GM21515 (cell line): ENCODE results near the gene PRKCE.

ENCODE experiments used
- ATAC-seq: cut with Tn5 transposase; IDR thresholded peaks from one replicate; pipeline ENCODE4 v1.9.1; 2021; ENCODE audit not compliant: unreplicated experiment

Gene PRKCE

DNA sequence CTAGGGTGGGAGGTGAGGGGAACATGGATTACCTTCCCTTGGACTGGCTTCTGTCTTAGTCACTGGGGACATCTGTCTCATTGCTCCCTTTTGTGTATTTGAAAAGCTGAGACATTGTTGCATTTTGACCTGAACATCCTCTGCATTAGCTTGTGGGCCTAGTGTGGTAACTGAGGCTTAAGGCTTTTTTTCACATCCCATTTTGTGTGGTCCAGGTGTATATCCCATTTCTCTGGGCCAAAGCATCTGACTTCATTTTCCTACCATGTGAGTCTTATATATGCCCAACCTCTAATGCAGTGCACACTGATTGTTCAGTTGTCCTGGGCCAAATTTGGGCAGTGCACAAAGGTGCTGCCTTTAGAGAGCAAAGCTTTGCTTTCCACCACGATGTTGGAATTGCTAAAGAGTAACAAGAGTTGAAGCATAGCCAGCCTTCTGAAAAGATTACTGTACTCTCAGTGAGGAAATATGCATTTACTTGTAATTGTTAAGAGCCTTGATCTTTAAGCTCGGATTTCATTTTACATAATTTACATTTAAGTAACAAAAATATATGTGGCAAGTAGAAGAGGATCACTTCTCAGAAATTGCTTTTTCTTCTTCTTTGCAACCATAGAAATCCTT, 13.3 kb downstream of the PRKCE start:
- no peak for ATAC-seq

DNA sequence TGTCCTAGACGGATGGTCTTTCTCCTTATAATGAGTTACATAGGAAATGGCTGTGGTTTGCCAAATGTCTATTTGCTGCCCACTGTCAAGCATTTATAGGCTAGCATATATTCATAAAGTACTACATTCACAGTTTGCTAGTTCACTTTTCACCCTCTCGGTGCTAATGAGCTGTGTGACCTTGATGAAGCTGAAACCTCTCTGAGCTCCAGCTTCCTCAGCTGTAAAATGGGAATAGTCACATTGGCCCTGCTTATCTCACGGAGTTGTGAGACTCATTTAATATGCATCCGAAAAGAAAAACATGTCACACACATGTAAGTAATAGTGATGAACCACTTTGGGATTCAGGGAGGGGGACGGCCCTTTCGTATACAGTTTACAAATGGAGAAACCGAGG, 17.0 kb downstream of the PRKCE start:
- no peak for ATAC-seq

DNA sequence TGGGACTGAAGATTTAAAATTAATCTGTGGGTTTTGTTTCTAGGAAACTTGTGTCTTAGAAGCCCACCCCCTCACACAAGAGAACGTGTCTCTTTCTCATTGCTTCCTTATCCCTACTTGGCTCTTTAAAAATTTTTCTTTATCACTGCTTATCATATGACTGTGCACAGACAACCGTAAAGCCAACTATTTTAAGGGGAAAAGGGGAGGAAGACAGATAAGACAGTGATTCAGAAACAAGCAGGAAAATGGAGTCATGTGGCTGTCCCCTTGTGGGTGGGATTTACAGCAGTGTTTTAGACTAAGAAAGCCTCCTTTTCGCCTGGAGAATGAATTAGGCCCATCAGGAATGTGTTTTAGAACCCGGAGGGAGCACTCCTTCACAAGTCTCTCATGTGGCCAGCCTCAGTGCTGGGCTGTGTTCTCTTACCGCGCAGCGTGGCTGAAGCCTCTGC, 17.6 kb downstream of the PRKCE start:
- no peak for ATAC-seq

DNA sequence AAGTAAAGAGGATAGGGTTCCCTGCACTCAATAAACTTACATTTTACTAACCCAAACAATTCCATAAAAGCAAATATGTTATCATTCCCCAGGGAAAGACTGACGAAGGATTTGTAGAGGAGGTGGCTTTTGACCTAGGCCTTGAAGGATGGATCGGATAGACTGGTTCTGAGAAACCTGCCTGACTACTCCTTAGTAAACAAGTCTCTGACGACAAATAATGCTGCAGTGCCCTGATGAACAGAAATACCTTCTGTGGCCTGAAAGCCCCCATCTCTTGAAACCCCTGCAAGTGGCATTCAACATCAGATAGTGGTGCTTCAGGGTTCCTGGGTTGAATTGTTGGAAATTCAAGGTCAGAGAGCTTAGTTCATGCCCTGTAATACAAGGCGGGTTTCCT, 19.2 kb downstream of the PRKCE start:
- no peak for ATAC-seq

DNA sequence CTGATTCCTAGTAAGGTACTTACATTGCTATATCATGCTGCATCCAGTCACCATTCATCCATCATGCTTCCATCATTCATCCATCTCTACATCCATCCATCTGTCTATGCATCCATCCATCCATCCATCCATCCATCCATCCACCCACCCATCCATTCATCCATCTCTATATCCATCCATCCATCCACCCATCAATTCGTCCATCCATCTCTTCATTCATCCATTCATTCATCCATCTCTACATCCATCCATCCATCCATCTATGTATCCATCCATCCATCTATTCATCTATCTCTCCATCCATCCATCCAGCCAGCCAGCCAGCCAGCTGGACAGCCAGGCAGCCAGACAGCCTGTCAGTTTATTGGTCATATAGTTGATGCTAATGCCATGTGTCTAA, 20.7 kb downstream of the PRKCE start:
- no peak for ATAC-seq

DNA sequence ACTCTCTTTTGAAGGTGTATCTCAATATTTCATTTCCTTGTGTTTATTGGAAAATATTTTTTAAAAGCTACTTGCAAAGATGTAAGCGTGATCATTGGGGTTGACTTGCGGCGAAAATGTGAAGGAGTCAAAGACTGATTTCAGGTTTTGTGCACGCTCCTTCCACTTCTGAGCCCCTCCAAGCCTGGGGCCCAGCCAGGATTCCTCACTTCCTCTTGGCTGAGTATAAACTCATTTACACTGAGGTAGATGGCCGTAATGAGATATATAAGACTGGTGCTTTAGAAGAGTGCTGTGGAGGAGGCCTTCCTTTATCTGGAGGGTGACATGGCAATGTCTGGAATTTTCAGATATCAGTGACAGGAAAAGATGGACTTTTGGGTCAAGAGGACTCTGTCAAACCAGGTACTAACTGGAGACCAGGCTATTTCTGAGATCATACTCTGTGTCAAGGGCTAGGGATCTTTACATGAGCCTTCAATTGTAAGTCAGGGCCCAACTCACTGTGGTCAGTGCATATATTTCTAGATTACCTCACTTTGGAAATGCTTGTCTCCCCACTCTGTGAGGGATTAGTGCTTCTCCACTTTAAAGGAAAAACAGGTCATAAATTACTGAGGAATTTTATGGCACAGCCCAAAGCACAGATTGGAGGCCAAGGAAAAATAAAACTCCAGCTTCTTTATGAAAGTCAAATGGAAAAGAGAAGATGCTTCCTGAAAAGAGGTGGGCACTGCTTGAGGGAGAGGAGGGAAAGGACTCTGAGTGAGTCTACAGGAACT, 22.8 kb downstream of the PRKCE start:
- no peak for ATAC-seq

DNA sequence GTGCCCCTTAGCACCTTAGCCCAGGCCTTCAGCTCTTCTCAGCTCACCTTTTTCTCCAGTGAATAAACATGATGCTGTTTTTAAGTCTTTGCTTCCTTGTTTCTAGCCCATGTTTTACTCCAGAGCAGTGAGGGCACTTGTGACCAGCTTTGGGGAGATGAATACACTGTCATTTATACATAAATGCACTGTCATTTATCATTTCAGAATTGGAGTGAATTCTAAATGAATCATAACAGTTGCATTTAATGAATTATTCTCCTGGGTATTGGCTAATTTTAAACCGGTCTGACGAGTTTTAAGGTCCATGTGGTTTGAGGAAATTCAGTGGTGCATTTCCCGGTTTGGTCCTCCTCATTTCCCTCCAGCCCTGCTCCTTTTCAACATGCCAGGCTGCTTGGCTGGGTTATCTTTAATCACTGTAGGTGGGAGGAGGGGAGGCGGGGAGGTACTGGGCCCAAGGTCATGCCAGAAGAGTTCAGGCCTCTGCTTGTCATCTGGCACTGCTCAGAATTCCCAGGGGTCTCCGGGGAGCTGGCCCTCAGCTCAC, 23.9 kb downstream of the PRKCE start:
- no peak for ATAC-seq

DNA sequence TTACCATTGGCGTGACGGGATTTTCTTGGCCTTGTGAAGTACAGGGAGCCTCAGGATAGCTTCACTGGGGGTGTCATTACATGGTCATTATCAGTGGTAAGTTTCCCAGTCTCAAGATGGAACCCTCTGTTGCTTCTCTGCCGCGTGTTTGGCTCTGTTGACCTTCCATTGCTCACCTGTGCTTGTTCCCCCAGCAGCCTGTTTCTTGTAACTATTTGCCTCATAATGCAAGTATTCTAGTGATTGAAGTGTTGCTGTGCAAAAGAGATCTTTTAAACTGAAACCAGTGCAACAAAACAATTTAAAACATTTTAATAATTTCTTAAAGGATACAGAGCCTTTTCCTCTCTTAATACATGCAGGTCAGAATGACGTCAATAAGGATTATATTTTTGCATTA, 24.6 kb downstream of the PRKCE start:
- ATAC-seq: no peak

DNA sequence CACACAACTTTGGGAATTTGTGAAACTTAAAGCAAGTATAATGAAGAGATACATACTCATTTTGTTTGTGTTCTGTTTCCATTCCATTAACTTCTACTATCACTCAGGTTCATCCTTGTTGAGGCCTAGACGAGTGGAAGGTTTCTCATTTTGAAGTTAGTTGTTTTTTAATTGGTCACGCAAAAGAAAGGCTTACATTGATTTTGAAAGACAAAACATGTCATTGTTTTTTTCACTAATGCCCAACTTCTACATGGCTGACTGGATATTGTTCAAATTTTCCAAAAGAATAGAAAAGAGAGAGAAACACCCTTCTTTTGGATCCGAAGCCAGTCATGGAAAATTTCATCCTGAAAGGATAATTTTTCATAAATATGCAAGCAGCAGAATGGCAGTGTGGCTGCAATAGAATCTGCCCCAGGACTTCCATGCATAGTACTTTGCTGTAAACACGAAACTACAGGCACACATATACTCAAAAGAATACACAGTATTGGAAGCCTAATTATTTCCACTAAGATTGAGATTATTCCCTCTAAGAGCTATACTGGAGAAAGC, 27.4 kb downstream of the PRKCE start:
- ATAC-seq: no peak

DNA sequence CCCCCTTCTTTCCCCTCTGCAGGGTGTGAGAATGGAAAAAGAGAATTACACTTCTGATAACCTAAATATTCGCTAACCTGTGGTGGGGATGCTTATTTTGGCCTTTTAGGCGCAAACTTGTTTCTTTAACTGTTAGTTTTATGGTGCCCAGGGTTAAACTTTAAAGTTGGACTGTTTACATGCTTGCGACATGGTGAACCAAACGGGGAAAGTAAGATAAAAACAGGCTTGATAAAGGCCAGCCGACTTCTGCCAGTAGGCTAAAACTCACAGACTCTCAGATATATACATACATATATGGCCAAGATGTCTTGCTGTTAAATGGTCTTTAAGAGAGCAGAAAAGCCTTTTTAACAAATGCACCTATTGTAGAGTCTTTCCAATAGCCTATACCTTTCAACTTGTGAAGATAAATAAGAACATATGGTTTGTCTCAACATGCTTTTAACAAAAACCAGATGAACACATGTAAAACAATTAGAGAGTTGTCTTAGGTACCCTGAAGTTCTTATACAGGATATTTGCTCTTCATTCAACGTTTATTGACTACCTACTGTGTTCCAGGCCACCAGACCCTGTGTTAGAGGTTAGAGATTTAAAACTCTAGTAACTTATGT, 29.0 kb downstream of the PRKCE start:
- ATAC-seq: no peak

DNA sequence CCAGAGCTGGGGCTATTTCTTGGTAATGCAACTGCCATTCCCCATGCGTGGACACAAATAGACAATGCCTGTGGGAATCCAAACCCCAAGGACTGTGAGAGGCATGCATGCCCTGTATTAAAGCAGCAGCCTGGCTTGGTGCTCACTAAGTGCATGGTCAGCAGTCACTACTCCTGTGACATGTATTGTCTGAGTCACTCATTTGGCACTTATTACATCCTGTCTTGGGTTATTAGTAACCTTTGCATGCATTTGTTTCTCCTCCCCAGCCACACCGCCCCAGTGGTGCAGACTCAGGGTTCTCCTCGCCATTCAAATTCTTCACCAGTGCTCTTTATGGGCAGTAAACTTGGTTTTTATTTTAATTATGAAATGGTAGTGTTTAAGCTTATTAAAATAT, 30.2 kb downstream of the PRKCE start:
- ATAC-seq: peak; percentile 80

DNA sequence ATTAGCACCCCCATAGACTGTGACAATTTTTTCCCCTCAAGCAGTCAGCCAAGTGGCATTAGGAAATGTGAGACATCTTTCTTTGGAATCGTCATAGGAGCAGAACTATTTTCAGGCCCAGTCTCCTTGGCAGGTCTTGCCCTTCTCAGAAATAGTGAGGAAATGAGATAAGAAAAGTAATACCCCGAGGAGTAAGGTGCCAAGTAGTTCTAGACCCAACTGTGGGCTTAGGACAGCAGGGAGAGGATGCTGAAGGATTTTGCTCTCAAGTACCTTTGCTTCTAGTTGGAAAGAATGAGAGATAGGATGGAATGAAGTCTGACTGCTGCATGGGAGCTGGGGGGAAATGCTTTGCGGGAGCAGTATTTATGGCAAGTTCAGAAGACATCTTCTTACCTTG, 31.8 kb downstream of the PRKCE start:
- no peak for ATAC-seq

DNA sequence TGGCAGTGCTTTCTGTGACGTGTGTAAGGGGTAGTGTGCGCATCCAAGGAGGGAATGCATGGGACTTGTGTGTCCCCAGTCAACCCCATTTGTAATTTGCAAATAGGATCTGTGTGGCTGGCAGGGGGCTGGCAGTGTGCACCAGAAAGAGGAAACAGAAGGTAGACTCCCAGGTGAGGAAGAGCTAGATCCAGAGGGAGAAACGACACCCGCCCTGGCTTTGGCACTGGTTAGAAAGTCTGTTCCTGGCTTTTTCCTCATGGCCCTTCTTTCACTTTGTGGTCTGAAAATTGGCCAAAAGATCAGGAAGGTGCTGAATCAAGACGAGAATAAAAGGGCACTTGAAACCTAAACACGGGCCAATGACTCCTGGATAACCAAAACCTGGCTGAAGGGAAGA, 33.3 kb downstream of the PRKCE start:
- ATAC-seq: no peak

DNA sequence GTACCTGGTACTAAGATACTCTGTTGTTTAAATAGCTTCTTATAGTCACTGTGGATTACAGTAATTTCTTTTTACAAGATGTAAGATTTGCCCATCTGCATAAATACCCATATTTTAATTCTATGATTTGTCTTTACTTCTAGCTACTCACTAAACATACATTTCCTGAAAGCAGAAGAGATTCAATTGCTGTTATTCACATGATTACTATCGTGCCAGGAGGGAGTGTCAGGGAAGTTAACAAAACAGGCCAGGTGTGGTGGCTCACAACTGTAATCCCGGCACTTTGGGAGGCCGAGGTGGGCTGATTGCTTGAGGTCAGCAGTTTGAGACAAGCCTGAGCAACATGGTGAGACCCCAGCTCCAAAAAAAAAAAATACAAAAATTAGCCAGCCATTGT, 33.8 kb downstream of the PRKCE start:
- ATAC-seq: no peak

DNA sequence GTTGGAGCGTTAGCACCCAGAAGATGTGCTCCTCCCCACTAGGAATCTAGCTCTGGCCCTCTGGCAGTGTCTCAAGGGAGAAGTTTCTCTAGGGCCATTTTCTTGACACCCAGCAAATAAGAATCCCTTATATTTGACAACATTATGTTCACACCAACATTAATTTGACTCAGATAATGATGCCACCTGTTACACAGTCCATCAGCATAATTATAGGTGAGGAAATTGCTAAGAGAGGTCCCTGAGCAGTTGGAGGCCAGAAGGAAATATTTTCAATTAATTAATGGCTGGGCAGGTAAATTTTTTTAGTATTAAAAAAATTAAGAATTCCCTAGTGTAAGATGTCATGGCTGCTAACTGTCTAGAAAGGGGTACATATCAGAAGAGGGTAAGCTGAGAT, 36.5 kb downstream of the PRKCE start:
- ATAC-seq: no peak

DNA sequence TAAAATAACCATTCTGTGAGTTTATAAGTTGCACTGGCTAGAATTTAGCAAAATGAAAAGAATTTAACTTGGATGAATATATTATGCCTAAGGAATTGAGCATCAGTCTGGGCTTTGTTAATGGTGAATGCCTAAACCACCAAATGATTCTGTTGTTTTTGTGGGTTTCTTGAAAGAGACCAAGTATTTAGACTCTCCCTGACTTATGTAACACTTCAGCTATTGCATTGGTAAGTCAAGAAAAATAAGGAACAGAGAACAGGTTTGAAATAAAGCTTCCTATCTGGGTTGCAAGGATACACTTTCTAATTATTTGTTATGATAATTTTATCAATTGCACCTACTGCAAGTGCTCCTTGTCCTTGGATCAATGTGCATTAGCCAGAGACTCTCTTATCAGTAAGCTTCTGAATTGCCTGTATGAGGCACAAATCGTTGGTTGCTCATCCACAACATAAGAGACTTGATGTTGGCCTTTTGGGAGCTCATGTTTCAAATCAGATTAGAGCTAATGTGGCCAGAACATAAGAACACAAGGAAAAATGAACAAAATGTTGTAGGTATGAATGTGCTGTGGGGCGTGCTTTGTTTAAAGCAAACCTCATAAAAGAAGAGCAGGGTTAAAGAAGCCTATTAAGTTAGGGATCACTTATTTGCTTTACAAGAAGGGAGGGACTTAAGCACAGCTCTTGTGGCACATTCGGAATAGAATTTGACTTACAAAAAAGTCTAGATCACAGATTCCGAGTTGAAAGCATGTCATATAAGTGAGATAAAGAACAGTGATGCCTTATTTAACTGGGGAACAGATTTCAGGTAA, 37.2 kb downstream of the PRKCE start:
- no peak for ATAC-seq

DNA sequence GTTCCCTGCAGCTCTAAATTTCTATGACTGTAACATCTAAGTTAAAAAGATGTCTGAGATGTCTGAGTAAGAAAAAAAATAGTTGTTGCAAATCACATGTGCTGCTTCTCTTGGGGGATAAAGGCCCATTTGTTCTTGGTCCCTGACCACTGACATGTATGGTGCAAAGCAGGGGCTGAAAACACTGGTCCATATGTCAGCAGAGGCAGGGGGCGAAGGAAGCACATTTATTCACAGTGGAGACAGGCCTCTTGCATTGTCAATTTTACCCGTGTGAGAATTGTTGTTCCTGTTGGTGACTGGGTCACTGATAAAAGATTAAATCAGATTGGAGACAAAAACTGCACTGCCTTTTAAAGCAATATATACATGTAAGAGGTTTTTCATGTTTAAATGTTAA, 38.8 kb downstream of the PRKCE start:
- no peak for ATAC-seq

DNA sequence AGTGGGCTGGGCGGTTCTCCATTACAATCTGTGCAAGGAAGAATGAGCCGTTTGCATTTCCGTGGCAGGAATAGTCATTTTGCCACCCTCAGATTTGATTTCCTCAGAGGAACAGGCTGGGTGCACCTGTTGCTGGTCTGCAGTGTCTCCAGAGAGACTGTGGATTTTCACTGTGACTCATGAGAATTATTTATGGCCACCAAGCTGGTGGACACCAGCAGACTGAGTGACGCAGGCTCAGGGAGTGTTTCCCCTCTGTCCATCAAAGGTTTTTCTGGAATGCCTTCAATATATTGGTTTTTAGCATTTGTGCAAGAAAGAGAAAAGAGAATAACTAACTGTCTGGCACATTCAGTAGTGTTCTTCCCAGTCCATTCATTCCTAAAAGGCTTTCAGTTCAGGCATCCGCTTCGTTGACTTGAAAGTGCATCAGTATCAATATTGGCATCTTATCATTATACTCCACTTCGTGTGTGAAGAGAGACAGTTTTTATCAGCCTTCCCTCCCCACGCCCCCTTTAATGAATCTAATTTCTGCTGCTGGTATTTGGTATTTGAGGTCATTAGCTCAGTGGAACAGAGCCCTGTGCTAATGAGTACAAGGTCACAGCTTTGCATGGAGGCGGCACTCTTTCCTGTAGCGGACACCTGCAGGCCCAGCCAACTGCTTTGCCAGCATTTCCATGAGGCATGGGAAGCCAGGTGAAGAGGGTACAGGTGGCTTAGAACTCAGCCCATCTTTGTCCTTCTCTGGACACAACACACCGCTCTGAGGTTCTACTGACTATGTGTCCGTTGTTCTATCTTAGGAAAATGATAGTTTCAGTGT, 39.9 kb downstream of the PRKCE start:
- ATAC-seq: no peak

DNA sequence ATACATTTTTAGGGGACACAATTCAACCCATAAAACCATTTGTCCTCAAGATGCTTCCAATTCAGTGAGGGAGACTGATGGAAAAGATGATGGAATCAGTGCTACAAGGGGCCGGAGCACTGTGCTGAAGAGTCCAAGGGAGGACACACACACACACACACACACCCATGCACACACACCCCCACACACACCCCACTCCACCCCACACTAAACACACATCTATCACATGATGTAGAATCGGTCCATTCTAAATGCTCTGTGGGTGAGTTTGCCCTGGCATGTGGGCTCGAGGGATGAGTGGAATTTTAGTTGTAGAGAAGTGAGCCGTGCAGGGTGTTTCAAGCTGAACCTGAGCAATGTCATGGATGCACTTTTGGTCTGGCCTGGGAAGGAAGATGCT, 41.1 kb downstream of the PRKCE start:
- no peak for ATAC-seq

DNA sequence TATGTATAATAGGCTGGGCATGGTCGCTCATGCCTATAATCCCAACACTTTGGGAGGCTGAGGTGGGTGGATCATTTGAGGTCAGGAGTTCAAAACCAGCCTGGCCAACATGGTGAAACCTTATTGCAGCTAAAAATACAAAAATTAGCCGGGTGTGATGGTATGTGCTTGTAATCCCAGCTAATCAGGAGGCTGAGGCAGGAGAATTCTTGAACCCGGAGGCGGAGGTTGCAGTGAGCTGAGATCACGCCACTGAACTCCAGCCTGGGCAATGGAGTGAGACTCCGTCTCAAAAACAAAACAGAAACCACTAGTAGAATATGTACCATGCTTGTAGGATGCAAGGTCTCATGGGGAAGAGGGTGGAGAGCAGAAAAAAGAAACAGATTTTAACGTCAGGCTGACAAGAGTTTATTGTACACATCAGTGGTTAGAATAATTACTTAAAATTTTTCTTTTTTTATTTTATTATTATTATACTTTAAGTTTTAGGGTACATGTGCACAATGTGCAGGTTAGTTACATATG, 44.1 kb downstream of the PRKCE start:
- peak; percentile 48 for ATAC-seq
